ENCODE results near the gene SORT1. TPM values are rescaled to one million over a fixed set of nuclear protein-coding genes. Genes with fewer than 3 reads are reported as not detected.

Gene SORT1
- total and polyA plus RNA-seq, 2 of the 4 experiments (the other 2 are of a cell fraction) = 15.8 to 16.7 TPM

GRCh38 chr1:109290137-109290536 lies 107.6 kb downstream of the SORT1 start:
- Histone ChIP-seq H4K91ac (ENCODE audit: insufficient read depth, low read depth, low read length) (no peak overlapping the region), H3K9ac (ENCODE audit: low read depth, low read length) (no peak overlapping the region), H3K4me2 (ENCODE audit: low read depth, low read length) (no peak overlapping the region), H2BK20ac (ENCODE audit: low read depth, low read length) (no peak overlapping the region), H3K79me1 (ENCODE audit: low read depth in 1 of 2, low read length in 2 of 2) (no peaks in the 10 kb centered on the region), H4K8ac (ENCODE audit: low read depth in 2 of 2, low read length in 2 of 2) (no peak overlapping the region), H3K9me3 (ENCODE audit: control insufficient read depth, insufficient read depth, low read length) (no peaks in the 10 kb centered on the region), H4K5ac (ENCODE audit: low read depth, low read length) (no peak overlapping the region), H3K4me3 (ENCODE audit: insufficient read depth, low read depth, low read length) (no peak overlapping the region), H2BK120ac (ENCODE audit: low read depth, low read length) (no peak overlapping the region), H3K27ac (ENCODE audit: insufficient read depth, low read length) (no peak overlapping the region), H2AK5ac (ENCODE audit: low read depth, low read length) (no peak overlapping the region), H2AK9ac (replicated peaks; ENCODE audit: low read depth, low read length, poor library complexity) (no peak overlapping the region), H2AFZ (replicated peaks; ENCODE audit: low read length, poor library complexity) (no peak overlapping the region), H3K14ac (replicated peaks; ENCODE audit: low read depth, low read length) (no peak overlapping the region), H4K20me1 (ENCODE audit: insufficient read depth, low read length) (no peaks in the 10 kb centered on the region), H3K4me1 (ENCODE audit: control insufficient read depth, insufficient read depth, low read length) (no peaks in the 10 kb centered on the region), H2BK15ac (ENCODE audit: low read depth, low read length) (no peak overlapping the region), H2BK5ac (ENCODE audit: low read depth, low read length, poor library complexity, severe bottlenecking) (no peak overlapping the region), H3K36me3 (ENCODE audit: control insufficient read depth, insufficient read depth, low read length) (no peaks in the 10 kb centered on the region), H3K18ac (ENCODE audit: low read depth, low read length) (no peak overlapping the region), H3K4ac (ENCODE audit: low read depth, low read length) (no peak overlapping the region), H3K56ac (ENCODE audit: extremely low read depth, insufficient read depth, low read length) (no peak overlapping the region), H3K9me1 (ENCODE audit: insufficient read depth, low read length) (peaks cover 3% of the 10 kb centered on the region; the same call in 1 of the 2 replicates), H3K27me3 (ENCODE audit: control insufficient read depth, insufficient read depth, low read length) (no peaks in the 10 kb centered on the region), H3K23ac (ENCODE audit: low read depth, low read length) (no peak overlapping the region)
- BruUV-seq (replicated peaks) = no TSS peak
- ATAC-seq (ENCODE audit: low read depth) (no peak), DNase-seq (no peak)
- dilution Hi-C loops (cut with HindIII; ENCODE audit: low sequenced_read_pairs, unreplicated experiment) = no loop called here
- in situ Hi-C loops (cut with MboI; ENCODE audit: low sequenced_read_pairs) = no loop called here
- ChIA-PET CTCF (no interaction called here), POLR2A (ENCODE audit: unreplicated experiment) (no interaction called here)
- TF ChIP-seq CEBPB (IDR thresholded peaks at IDR 0.05; ENCODE audit: low read depth, low read length) (no peak), CTCF (conservative IDR thresholded peaks at IDR 0.05; ENCODE audit: low read depth, low read length) (no peak), NFE2L2 (IDR thresholded peaks at IDR 0.05; ENCODE audit: low read depth, low read length) (no peak), RAD21 (IDR thresholded peaks at IDR 0.05; ENCODE audit: low read length) (no peak), FOS (IDR thresholded peaks at IDR 0.05; ENCODE audit: low read depth, low read length) (no peak), BHLHE40 (IDR thresholded peaks at IDR 0.05; ENCODE audit: low read depth, low read length) (no peak), RCOR1 (IDR thresholded peaks at IDR 0.05; ENCODE audit: insufficient replicate concordance, low read length) (no peak), RFX5 (IDR thresholded peaks at IDR 0.05; ENCODE audit: low read depth, low read length) (no peak), SMC3 (IDR thresholded peaks at IDR 0.05; ENCODE audit: low read depth, low read length) (no peak), MXI1 (IDR thresholded peaks at IDR 0.05; ENCODE audit: borderline replicate concordance, low read depth, low read length) (no peak), USF2 (IDR thresholded peaks at IDR 0.05; ENCODE audit: low read depth, low read length) (no peak), MAFK (IDR thresholded peaks at IDR 0.05; ENCODE audit: low read depth, low read length) (no peak)
- intact Hi-C loops (cut with micrococcal nuclease) = no loop called here
- no CpG with 5 or more reads among the region's 1 CpG for WGBS, 2 experiments (ENCODE audit: extremely low coverage in 2 of 2, insufficient read length in 1 of 2)
